Gastrocnemius medialis (tissue), 4 donors: ENCODE results near the gene CTSL. TPM values are rescaled to one million over a fixed set of nuclear protein-coding genes. Genes with fewer than 3 reads are reported as not detected.

Experiments
- ATAC-seq, 2 donors: fragments of 150-250 bp; one replicate each; pipeline ENCODE4 v1.9.1; 2016
- DNase-seq, 2 donors: peaks; one replicate each; pipeline ENCODE4 v3.0.0-alpha.2; 2019
- H3K27ac ChIP-seq, 4 donors: fragments of 200-600 bp; sonication (generic); 1 replicate in 1 of 4; 2 replicates in 3 of 4; pipeline ENCODE4 v1.5.1; 2016 to 2018; ENCODE audit warnings: mild to moderate bottlenecking in 2 of 4, moderate library complexity in 1 of 4
- H3K27me3 ChIP-seq, 3 donors: fragments of 200-600 bp; sonication (generic) in 2 of 3; 1 replicate in 1 of 3; 2 replicates in 2 of 3; pipeline versions ENCODE4 v1.5.1 to v1.6.0; 2016 to 2019; ENCODE audit warnings: mild to moderate bottlenecking in 1 of 3, moderate library complexity in 1 of 3
- H3K36me3 ChIP-seq, 2 donors: fragments of 200-600 bp; sonication (generic) in 1 of 2; one replicate each; pipeline ENCODE4 v1.5.1; 2017 to 2018
- H3K4me1 ChIP-seq, 2 donors: fragments of 200-600 bp; sonication (generic) in 1 of 2; one replicate each; pipeline ENCODE4 v1.5.1; 2016 to 2017; ENCODE audit warnings: mild to moderate bottlenecking in 2 of 2
- H3K4me3 ChIP-seq, 4 donors: fragments of 200-600 bp; sonication (generic) in 3 of 4; 1 replicate in 1 of 4; 2 replicates in 3 of 4; pipeline ENCODE4 v1.5.1; 2016 to 2019; ENCODE audit warnings: mild to moderate bottlenecking in 2 of 4
- H3K9me3 ChIP-seq, 3 donors: fragments of 200-600 bp; sonication (generic) in 2 of 3; 1 replicate in 1 of 3; 2 replicates in 2 of 3; pipeline ENCODE4 v1.5.1; 2016 to 2019
- POLR2A ChIP-seq, 2 donors: fragments of 450-650 bp; IDR thresholded peaks; one replicate each; pipeline ENCODE4 v1.6.1; 2017; ENCODE audit warnings: antibody characterized with exemption in 2 of 2, mild to moderate bottlenecking in 2 of 2, moderate library complexity in 2 of 2
- in situ Hi-C, 4 donors: fragments of 200-750 bp; cut with MboI; loops; one replicate each; pipeline versions ENCODE4 v1.15.0 to v1.8.0; 2017; ENCODE audit warnings: low sequenced_read_pairs in 4 of 4
- intact Hi-C: fragments of 100-400 bp; cut with DNase I; formaldehyde crosslinking; loops from one replicate; pipeline ENCODE4 v1.15.1; 2023; ENCODE audit warnings: low total_unique reads
- total RNA-seq, 4 donors: library from RNA; depleted of rRNA; stranded (reverse); fragments of >200 nt; gene quantifications; one replicate each; pipeline versions ENCODE4 v1.1.0 to v1.2.3, GENCODE V29; 2016
- TF ChIP-seq, protein P1 (sequence below), 5 experiments: fragments of 450-650 bp in 3 of 5; fragments of 200-600 bp in 2 of 5; sonication (generic) in 2 of 5; IDR thresholded peaks in 4 of 5; conservative IDR thresholded peaks in 1 of 5; 1 replicate in 4 of 5; 2 replicates in 1 of 5; pipeline ENCODE4 v1.5.1; 2016 to 2019; ENCODE audit warnings: antibody characterized with exemption in 5 of 5, mild to moderate bottlenecking in 3 of 5, moderate library complexity in 3 of 5

The CTSL gene
- total RNA-seq, 4 donors from 2014 or later: 37.3 to 110 (median 56.8) TPM

- in situ Hi-C loops: no loop called here
- TF ChIP-seq POLR2A (IDR thresholded peaks at IDR 0.05): no peak
- TF ChIP-seq, protein P1, sequence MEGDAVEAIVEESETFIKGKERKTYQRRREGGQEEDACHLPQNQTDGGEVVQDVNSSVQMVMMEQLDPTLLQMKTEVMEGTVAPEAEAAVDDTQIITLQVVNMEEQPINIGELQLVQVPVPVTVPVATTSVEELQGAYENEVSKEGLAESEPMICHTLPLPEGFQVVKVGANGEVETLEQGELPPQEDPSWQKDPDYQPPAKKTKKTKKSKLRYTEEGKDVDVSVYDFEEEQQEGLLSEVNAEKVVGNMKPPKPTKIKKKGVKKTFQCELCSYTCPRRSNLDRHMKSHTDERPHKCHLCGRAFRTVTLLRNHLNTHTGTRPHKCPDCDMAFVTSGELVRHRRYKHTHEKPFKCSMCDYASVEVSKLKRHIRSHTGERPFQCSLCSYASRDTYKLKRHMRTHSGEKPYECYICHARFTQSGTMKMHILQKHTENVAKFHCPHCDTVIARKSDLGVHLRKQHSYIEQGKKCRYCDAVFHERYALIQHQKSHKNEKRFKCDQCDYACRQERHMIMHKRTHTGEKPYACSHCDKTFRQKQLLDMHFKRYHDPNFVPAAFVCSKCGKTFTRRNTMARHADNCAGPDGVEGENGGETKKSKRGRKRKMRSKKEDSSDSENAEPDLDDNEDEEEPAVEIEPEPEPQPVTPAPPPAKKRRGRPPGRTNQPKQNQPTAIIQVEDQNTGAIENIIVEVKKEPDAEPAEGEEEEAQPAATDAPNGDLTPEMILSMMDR (IDR thresholded peaks at IDR 0.05 in 4 of 5, conservative IDR thresholded peaks at IDR 0.05 in 1 of 5): no peak
- ATAC-seq (no peak), DNase-seq (no peak)
- Histone ChIP-seq H3K9me3 (no peaks in the 10 kb centered on the region), H3K27me3 (no peaks in the 10 kb centered on the region), H3K27ac (no peak overlapping the region), H3K36me3 (peaks cover 0 to under 1% of the 10 kb centered on the region in 2 donors), H3K4me3 (no peak overlapping the region), H3K4me1 (peaks cover 7 to 13% of the 10 kb centered on the region in 2 donors)
- intact Hi-C loops: no loop called here
Measured at GRCh38 chr9:87711857-87712800, 13.8 kb upstream of the CTSL start.

GRCh38 chr9:87712801-87713277, 13.1 kb upstream of the CTSL start:
- H3K4me1 ChIP-seq: peaks cover 7 to 13% of the 10 kb centered on the region in 2 donors
- TF ChIP-seq, protein P1 (IDR thresholded peaks at IDR 0.05 in 4 of 5, conservative IDR thresholded peaks at IDR 0.05 in 1 of 5): no peak
- no peak for TF ChIP-seq POLR2A (IDR thresholded peaks at IDR 0.05)
- DNase-seq (no peak), ATAC-seq (no peak)
- no peaks in the 10 kb centered on the region for H3K36me3 ChIP-seq
- no peaks in the 10 kb centered on the region for H3K27me3 ChIP-seq
- H3K4me3 ChIP-seq: no peak overlapping the region
- in situ Hi-C loops (no loop called here), intact Hi-C loops (no loop called here)
- peak overlapping the region in 3 of 4 donors; percentile 63 to 73 (median 64) for H3K27ac ChIP-seq
- no peaks in the 10 kb centered on the region for H3K9me3 ChIP-seq

DNA sequence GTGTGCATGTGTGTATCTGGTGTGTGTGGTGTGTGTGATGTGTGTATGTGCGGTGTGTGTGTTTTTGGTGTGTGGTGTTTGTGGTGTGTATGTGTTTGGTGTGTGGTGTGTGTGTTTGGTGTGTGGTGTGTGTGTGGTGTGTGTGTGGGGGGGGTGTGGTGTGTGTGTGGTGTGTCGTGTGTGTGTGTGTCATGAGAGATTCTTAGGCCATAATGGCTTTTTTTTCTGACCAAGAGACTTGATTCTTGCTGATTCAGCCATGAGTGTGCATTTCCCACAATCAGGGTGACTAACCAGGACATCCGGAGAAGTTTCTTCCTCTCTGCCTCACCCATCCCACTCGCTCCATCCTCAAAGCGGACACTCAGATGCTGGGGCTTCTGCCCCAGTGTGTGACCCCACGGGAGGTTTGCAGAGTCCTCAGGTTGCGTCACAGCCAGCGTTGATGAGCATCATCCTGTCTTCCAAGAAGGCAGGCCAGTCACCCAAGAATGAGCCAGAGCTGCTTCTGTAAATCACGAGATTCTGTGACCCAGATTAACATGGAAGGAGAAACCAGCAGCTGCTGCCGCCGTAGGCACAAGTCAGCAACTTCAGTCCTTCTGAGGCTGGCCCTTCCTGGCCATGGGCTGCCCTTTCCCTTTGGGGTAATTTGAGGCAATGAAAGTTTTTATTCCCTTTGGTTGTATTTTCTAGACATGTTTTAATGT, 12.5 kb upstream of the CTSL start:
- Histone ChIP-seq H3K9me3 (no peaks in the 10 kb centered on the region), H3K27me3 (no peaks in the 10 kb centered on the region), H3K36me3 (no peaks in the 10 kb centered on the region), H3K4me1 (peaks cover 7 to 13% of the 10 kb centered on the region in 2 donors), H3K27ac (peak overlapping the region; percentile 63 to 73 (median 66)), H3K4me3 (peak overlapping the region in 1 of 4 donors; percentile 3)
- peak; percentile 82 to 89 for DNase-seq
- peak; percentile 90 to 93 for ATAC-seq
- TF ChIP-seq, protein P1 (IDR thresholded peaks at IDR 0.05 in 4 of 5, conservative IDR thresholded peaks at IDR 0.05 in 1 of 5): no peak
- TF ChIP-seq POLR2A (IDR thresholded peaks at IDR 0.05): no peak
- in situ Hi-C loops: no loop called here
- intact Hi-C loops: no loop called here

- intact Hi-C loops: no loop called here
- in situ Hi-C loops: no loop called here
Measured at GRCh38 chr9:87713988-87714330, 12.0 kb upstream of the CTSL start.

More at GRCh38 chr9:87713988-87714330, 12.0 kb upstream of the CTSL start:
- no peaks in the 10 kb centered on the region for H3K27me3 ChIP-seq
- no peaks in the 10 kb centered on the region for H3K36me3 ChIP-seq
- peak overlapping the region in 1 of 4 donors; percentile 3 for H3K4me3 ChIP-seq
- H3K4me1 ChIP-seq: peaks cover 7 to 13% of the 10 kb centered on the region in 2 donors
- no peak for DNase-seq
- no peaks in the 10 kb centered on the region for H3K9me3 ChIP-seq
- TF ChIP-seq, protein P1 (IDR thresholded peaks at IDR 0.05 in 4 of 5, conservative IDR thresholded peaks at IDR 0.05 in 1 of 5): no peak
- no peak for TF ChIP-seq POLR2A (IDR thresholded peaks at IDR 0.05)
- ATAC-seq: no peak
- peak overlapping the region; percentile 63 to 73 (median 66) for H3K27ac ChIP-seq
